Measurements from ENCODE around the gene ST3GAL4.

The ST3GAL4 gene

GRCh38 chr11:126352934-126353801 lies 2.3 kb upstream of the ST3GAL4 start:
- no peak for TF ChIP-seq Cebpa-rat (IDR thresholded peaks at IDR 0.05)
- Histone ChIP-seq H4K20me1 (peaks cover 0 to 21% (median 6%) of the 10 kb centered on the region in 11 experiments; a peak in 13 of 22 replicates), H3K27me3 (no peaks in the 10 kb centered on the region), H3K9ac (peak overlapping the region in 7 of 11 experiments; percentile 4 to 52 (median 33); a peak in 6 of 22 replicates), H3K27ac (peak overlapping the region in 9 of 11 experiments; percentile 6 to 93 (median 52); a peak in 17 of 22 replicates), H3K36me3 (peaks cover 0 to 22% (median 6%) of the 10 kb centered on the region in 11 experiments; a peak in 8 of 22 replicates), H3K9me3 (replicated peaks in 1 of 11) (no peaks in the 10 kb centered on the region), H3K4me3 (peak overlapping the region in 2 of 10 experiments; percentile 9 to 12; a peak in 1 of 20 replicates), H3K4me2 (peak overlapping the region; percentile 53 to 99 (median 95); a peak in 21 of 22 replicates), H3K4me1 (peaks cover 65 to 91% (median 80%) of the 10 kb centered on the region in 10 experiments)

GRCh38 chr11:126354631-126355323 lies 709 bp upstream of the ST3GAL4 start:
- Histone ChIP-seq H3K27ac (peak overlapping the region; percentile 26 to 95 (median 89); a peak in 20 of 22 replicates), H3K4me1 (peaks cover 58 to 89% (median 77%) of the 10 kb centered on the region in 10 experiments)
- no peak for TF ChIP-seq Cebpa-rat (IDR thresholded peaks at IDR 0.05)

DNA sequence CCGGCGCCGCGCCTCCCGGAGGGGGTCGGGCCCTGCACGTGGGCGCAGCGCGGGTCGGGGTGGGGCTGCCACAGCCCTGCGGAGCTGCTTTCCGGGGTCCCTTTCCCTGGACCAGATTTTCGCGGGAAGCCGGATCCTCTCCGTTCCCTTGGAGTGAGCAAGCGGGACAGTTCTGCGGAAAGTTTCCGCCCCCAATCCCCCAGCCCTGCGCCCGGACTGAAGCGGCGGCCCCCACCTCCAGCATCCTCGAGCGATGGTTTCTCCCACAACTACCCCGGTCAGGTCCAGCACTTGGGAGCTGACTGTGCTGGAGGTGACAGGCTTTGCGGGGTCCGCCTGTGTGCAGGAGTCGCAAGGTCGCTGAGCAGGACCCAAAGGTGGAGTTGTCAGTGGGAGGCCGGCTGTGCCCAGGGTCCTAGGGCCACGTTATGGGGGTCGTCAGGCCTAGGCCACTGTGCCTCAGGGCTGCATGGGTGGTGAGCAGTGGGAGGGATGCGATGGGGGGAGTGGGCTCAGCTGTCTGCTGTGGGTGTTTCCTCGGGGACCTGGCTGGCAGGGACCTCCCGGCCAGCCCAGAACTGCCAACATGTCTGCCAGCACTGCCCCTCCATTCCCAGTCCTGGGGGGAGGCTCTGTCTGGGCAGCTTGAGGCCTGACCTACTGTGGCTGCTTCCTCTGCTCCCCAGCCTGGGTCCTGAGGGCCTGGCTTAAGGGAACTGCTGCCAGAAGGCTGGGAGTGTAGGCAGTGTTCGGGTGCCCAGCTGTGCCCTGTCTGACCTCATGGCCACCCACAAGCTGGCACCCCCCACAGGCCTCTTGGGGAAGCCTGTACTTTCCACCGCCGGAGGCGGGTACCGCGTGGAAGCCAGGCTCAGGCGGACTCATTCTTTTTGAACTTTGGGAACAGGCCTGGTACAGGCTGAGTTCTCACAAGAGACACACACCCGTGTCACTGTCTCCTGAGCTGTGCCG lies 726 bp downstream of the ST3GAL4 start:
- Histone ChIP-seq H3K4me3 (peak overlapping the region; percentile 67 to 88 (median 82)), H3K36me3 (peaks cover 0 to 10% (median 0%) of the 10 kb centered on the region in 11 experiments; a peak in 2 of 22 replicates), H3K9ac (peak overlapping the region; percentile 75 to 97 (median 92)), H3K4me2 (peak overlapping the region; percentile 94 to 100 (median 97)), H4K20me1 (peaks cover 0 to 27% (median 9%) of the 10 kb centered on the region in 11 experiments; a peak in 9 of 22 replicates), H3K27me3 (no peaks in the 10 kb centered on the region), H3K9me3 (replicated peaks in 1 of 11) (no peaks in the 10 kb centered on the region), H3K4me1 (peaks cover 53 to 86% (median 69%) of the 10 kb centered on the region in 10 experiments), H3K27ac (peak overlapping the region in 10 of 11 experiments; percentile 52 to 95 (median 90); a peak in 20 of 22 replicates)
- no peak for TF ChIP-seq Cebpa-rat (IDR thresholded peaks at IDR 0.05)

More at GRCh38 chr11:126354631-126355323, 709 bp upstream of the ST3GAL4 start:
- Histone ChIP-seq H3K4me2 (peak overlapping the region; percentile 90 to 99 (median 97)), H3K9ac (peak overlapping the region; percentile 75 to 97 (median 92)), H3K27me3 (no peaks in the 10 kb centered on the region), H3K9me3 (replicated peaks in 1 of 11) (no peaks in the 10 kb centered on the region), H3K36me3 (peaks cover 0 to 21% (median 6%) of the 10 kb centered on the region in 11 experiments; a peak in 7 of 22 replicates), H4K20me1 (peaks cover 0 to 23% (median 6%) of the 10 kb centered on the region in 11 experiments; a peak in 7 of 22 replicates), H3K4me3 (peak overlapping the region; percentile 67 to 88 (median 82))

- peak overlapping the region in 9 of 11 experiments; percentile 77 to 95 (median 90); a peak in 11 of 22 replicates for H3K27ac ChIP-seq
- TF ChIP-seq Cebpa-rat (IDR thresholded peaks at IDR 0.05): no peak
- H3K27me3 ChIP-seq: no peaks in the 10 kb centered on the region
- peak overlapping the region; percentile 75 to 97 (median 92); a peak in 18 of 22 replicates for H3K9ac ChIP-seq
- peaks cover 0 to 2% (median 0%) of the 10 kb centered on the region in 11 experiments; a peak in 2 of 22 replicates for H3K36me3 ChIP-seq
- H3K4me3 ChIP-seq: peak overlapping the region in 7 of 10 experiments; percentile 77 to 88 (median 83); a peak in 13 of 20 replicates
- no peaks in the 10 kb centered on the region for H3K9me3 ChIP-seq (replicated peaks in 1 of 11)
- peaks cover 42 to 75% (median 58%) of the 10 kb centered on the region in 10 experiments for H3K4me1 ChIP-seq
- peak overlapping the region; percentile 94 to 100 (median 97) for H3K4me2 ChIP-seq
- peaks cover 0 to 34% (median 9%) of the 10 kb centered on the region in 11 experiments; a peak in 10 of 22 replicates for H4K20me1 ChIP-seq
Measured at GRCh38 chr11:126357055-126357962, 1.8 kb downstream of the ST3GAL4 start.

GRCh38 chr11:126357969-126358762 lies 2.7 kb downstream of the ST3GAL4 start:
- no peak for TF ChIP-seq Cebpa-rat (IDR thresholded peaks at IDR 0.05)

DNA sequence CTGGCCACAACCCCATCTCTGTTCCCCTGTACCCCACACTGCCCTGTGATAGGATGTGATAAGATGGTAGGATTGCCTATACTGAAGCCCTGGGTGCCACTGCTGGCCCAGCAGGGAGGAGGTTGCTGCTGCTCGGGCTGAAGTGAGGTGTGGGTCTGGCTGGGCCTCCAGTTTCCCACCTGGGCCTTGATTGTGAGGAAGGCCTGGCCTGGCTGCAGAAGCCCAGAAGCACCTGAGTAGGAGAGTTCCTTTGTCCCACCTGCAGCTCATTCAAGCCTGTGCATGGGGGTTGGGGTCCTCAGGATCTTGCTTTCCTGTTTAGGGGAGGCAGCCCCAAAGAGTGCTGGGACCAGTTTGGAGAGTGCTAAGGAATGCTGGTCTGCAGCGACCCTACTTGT lies 3.3 kb downstream of the ST3GAL4 start:
- H3K27ac ChIP-seq: no peak overlapping the region
- no peak for TF ChIP-seq Cebpa-rat (IDR thresholded peaks at IDR 0.05)
- H3K9me3 ChIP-seq (replicated peaks in 1 of 11): no peaks in the 10 kb centered on the region
- peaks cover 0 to 44% (median 6%) of the 10 kb centered on the region in 11 experiments; a peak in 10 of 22 replicates for H4K20me1 ChIP-seq
- no peaks in the 10 kb centered on the region; a peak in 1 of 22 replicates for H3K36me3 ChIP-seq
- H3K4me3 ChIP-seq: no peak overlapping the region
- H3K27me3 ChIP-seq: no peaks in the 10 kb centered on the region
- peak overlapping the region in 3 of 11 experiments; percentile 7 to 99 (median 15); a peak in 2 of 22 replicates for H3K4me2 ChIP-seq
- H3K9ac ChIP-seq: no peak overlapping the region
- H3K4me1 ChIP-seq: peaks cover 28 to 71% (median 50%) of the 10 kb centered on the region in 10 experiments

More at GRCh38 chr11:126357969-126358762, 2.7 kb downstream of the ST3GAL4 start:
- Histone ChIP-seq H3K27me3 (no peaks in the 10 kb centered on the region), H3K4me3 (no peak overlapping the region), H3K9ac (no peak overlapping the region), H3K27ac (no peak overlapping the region), H3K4me2 (peak overlapping the region in 8 of 11 experiments; percentile 94 to 99 (median 97); a peak in 13 of 22 replicates), H3K4me1 (peaks cover 34 to 72% (median 51%) of the 10 kb centered on the region in 10 experiments), H4K20me1 (peaks cover 0 to 38% (median 9%) of the 10 kb centered on the region in 11 experiments; a peak in 10 of 22 replicates), H3K36me3 (no peaks in the 10 kb centered on the region; a peak in 1 of 22 replicates), H3K9me3 (replicated peaks in 1 of 11) (no peaks in the 10 kb centered on the region)
